ES-I3 (cell line): ENCODE measurements around the gene COL4A6.

Experiments
- H3K36me3 ChIP-seq: 2 replicates; pipeline ENCODE4 v1.6.1; 2013; ENCODE audit warnings: mild to moderate bottlenecking, low read length, control low read depth, moderate library complexity; ENCODE audit not compliant: insufficient read depth
- H3K4me1 ChIP-seq: 2 replicates; pipeline ENCODE4 v1.6.1; 2013; ENCODE audit warnings: mild to moderate bottlenecking, control low read depth, low read length; ENCODE audit not compliant: insufficient read depth
- H3K9ac ChIP-seq: 2 replicates; pipeline ENCODE4 v1.6.1; 2013; ENCODE audit warnings: low read depth, mild to moderate bottlenecking, low read length, moderate library complexity
- H3K9me3 ChIP-seq: 2 replicates; pipeline ENCODE4 v1.6.1; 2013; ENCODE audit warnings: mild to moderate bottlenecking, low read length, moderate library complexity; ENCODE audit not compliant: control insufficient read depth, insufficient read depth

COL4A6 gene

GRCh38 chrX:108331126-108331909 lies 106.9 kb downstream of the COL4A6 start:
- Histone ChIP-seq H3K9me3 (no peaks in the 10 kb centered on the region), H3K4me1 (peaks cover 3% of the 10 kb centered on the region; the same call in 1 of the 2 replicates), H3K36me3 (no peaks in the 10 kb centered on the region), H3K9ac (no peak overlapping the region)

GRCh38 chrX:108323751-108324150 lies 114.5 kb downstream of the COL4A6 start:
- no peaks in the 10 kb centered on the region for H3K9me3 ChIP-seq

GRCh38 chrX:108322234-108322633 lies 116.0 kb downstream of the COL4A6 start:
- 0 out of 2 replicates have a peak, but pooled peaks cover 3% of the 10 kb centered on the region for H3K4me1 ChIP-seq
- H3K9ac ChIP-seq = no peak overlapping the region
- H3K9me3 ChIP-seq = no peaks in the 10 kb centered on the region
- H3K36me3 ChIP-seq = no peaks in the 10 kb centered on the region

More at GRCh38 chrX:108323751-108324150, 114.5 kb downstream of the COL4A6 start:
- Histone ChIP-seq H3K9ac (no peak overlapping the region), H3K36me3 (no peaks in the 10 kb centered on the region), H3K4me1 (0 out of 2 replicates have a peak, but pooled peaks cover 3% of the 10 kb centered on the region)

GRCh38 chrX:108316456-108316855 lies 121.8 kb downstream of the COL4A6 start:
- Histone ChIP-seq H3K9me3 (no peaks in the 10 kb centered on the region), H3K4me1 (peaks cover 9% of the 10 kb centered on the region; the same call in 1 of the 2 replicates), H3K9ac (no peak overlapping the region), H3K36me3 (no peaks in the 10 kb centered on the region)

- H3K36me3 ChIP-seq = no peaks in the 10 kb centered on the region
- no peaks in the 10 kb centered on the region for H3K9me3 ChIP-seq
- peaks cover 9% of the 10 kb centered on the region; the same call in 1 of the 2 replicates for H3K4me1 ChIP-seq
- no peak overlapping the region for H3K9ac ChIP-seq
These were observed 124.6 kb downstream of the COL4A6 start for GRCh38 chrX:108313669-108314068.

GRCh38 chrX:108312957-108313356 lies 125.3 kb downstream of the COL4A6 start:
- Histone ChIP-seq H3K4me1 (peaks cover 9% of the 10 kb centered on the region; the same call in 1 of the 2 replicates), H3K9me3 (no peaks in the 10 kb centered on the region), H3K36me3 (no peaks in the 10 kb centered on the region), H3K9ac (no peak overlapping the region)

GRCh38 chrX:108312011-108312410 lies 126.2 kb downstream of the COL4A6 start:
- Histone ChIP-seq H3K4me1 (peaks cover 9% of the 10 kb centered on the region; the same call in 1 of the 2 replicates), H3K9ac (no peak overlapping the region), H3K9me3 (no peaks in the 10 kb centered on the region), H3K36me3 (no peaks in the 10 kb centered on the region)

- H3K4me1 ChIP-seq = peaks cover 9% of the 10 kb centered on the region; the same call in 1 of the 2 replicates
- no peaks in the 10 kb centered on the region for H3K36me3 ChIP-seq
- H3K9me3 ChIP-seq = no peaks in the 10 kb centered on the region
- H3K9ac ChIP-seq = no peak overlapping the region
These were observed 127.7 kb downstream of the COL4A6 start for GRCh38 chrX:108310506-108310905.

- no peaks in the 10 kb centered on the region for H3K36me3 ChIP-seq
- H3K9ac ChIP-seq = no peak overlapping the region
- H3K9me3 ChIP-seq = no peaks in the 10 kb centered on the region
- peaks cover 16% of the 10 kb centered on the region; the same call in 1 of the 2 replicates for H3K4me1 ChIP-seq
These were observed 129.1 kb downstream of the COL4A6 start for GRCh38 chrX:108309144-108309543.

GRCh38 chrX:108307132-108308085 lies 130.8 kb downstream of the COL4A6 start:
- no peak overlapping the region for H3K9ac ChIP-seq
- no peaks in the 10 kb centered on the region for H3K9me3 ChIP-seq
- no peaks in the 10 kb centered on the region for H3K36me3 ChIP-seq
- H3K4me1 ChIP-seq = peaks cover 9% of the 10 kb centered on the region; the same call in 1 of the 2 replicates

GRCh38 chrX:108306086-108306485 lies 132.1 kb downstream of the COL4A6 start:
- no peaks in the 10 kb centered on the region for H3K36me3 ChIP-seq
- no peaks in the 10 kb centered on the region for H3K9me3 ChIP-seq
- no peak overlapping the region for H3K9ac ChIP-seq
- peaks cover 7% of the 10 kb centered on the region; the same call in 1 of the 2 replicates for H3K4me1 ChIP-seq

- Histone ChIP-seq H3K36me3 (no peaks in the 10 kb centered on the region), H3K4me1 (peaks cover 10% of the 10 kb centered on the region)
These were observed 133.5 kb downstream of the COL4A6 start for GRCh38 chrX:108304757-108305156.

GRCh38 chrX:108304210-108304609 lies 134.0 kb downstream of the COL4A6 start:
- Histone ChIP-seq H3K9ac (no peak overlapping the region), H3K36me3 (no peaks in the 10 kb centered on the region), H3K4me1 (peaks cover 16% of the 10 kb centered on the region), H3K9me3 (no peaks in the 10 kb centered on the region)

More at GRCh38 chrX:108304757-108305156, 133.5 kb downstream of the COL4A6 start:
- H3K9ac ChIP-seq = no peak overlapping the region
- no peaks in the 10 kb centered on the region for H3K9me3 ChIP-seq

GRCh38 chrX:108303682-108304081 lies 134.5 kb downstream of the COL4A6 start:
- no peaks in the 10 kb centered on the region for H3K9me3 ChIP-seq
- H3K36me3 ChIP-seq = no peaks in the 10 kb centered on the region
- peaks cover 21% of the 10 kb centered on the region for H3K4me1 ChIP-seq
- H3K9ac ChIP-seq = no peak overlapping the region
